ENCODE measurements around the gene GRM1.

- TF ChIP-seq CTCF (IDR thresholded peaks at IDR 0.05) (no peak), POLR2AphosphoS5 (IDR thresholded peaks at IDR 0.05) (no peak)
Observed at GRCh38 chr6:146441907-146442306, 413.0 kb downstream of the GRM1 start.
